K562 (cell line): Measurements from ENCODE around the gene PHF10. TPM values are rescaled to one million over a fixed set of nuclear protein-coding genes. Genes with fewer than 3 reads are reported as not detected.

Source experiments
- ATAC-seq: fragments of 200-7000 bp; cut with Tn5 transposase; 3 replicates; pipeline ENCODE4 v1.9.1; 2020; ENCODE audit warnings: moderate library complexity
- BruUV-seq: library from RNA; stranded (reverse); fragments of 400-500 nt; replicated peaks from 2 replicates; lab custom pipeline; 2021; lab: Mats Ljungman, UMichigan
- CTCF ChIA-PET: fragments of 300-600 bp; formaldehyde crosslinking; extraction: SDS; loops from one replicate; lab custom pipeline; 2021; ENCODE audit warnings: low intra/inter-chr PET ratio; lab: Yijun Ruan, JAX
- POLR2A ChIA-PET: fragments of 300-600, 350-650 bp; sonication (Branson Sonifier 250); formaldehyde crosslinking; extraction: SDS; loops from one replicate; lab custom pipeline; 2021; ENCODE audit warnings: antibody characterized with exemption, inconsistent platforms; lab: Yijun Ruan, JAX
- DNase-seq, 4 experiments: peaks; one replicate each; pipeline versions ENCODE4 v3.0.0 to v3.0.0-alpha.2; 2011 to 2018; ENCODE audit warnings: low spot score in 3 of 4, mixed read lengths in 3 of 4; ENCODE audit errors: extremely low read depth in 1 of 4
- FAIRE-seq: peaks from 2 replicates; lab custom pipeline; 2011; peaks lifted over from hg19 to GRCh38; lab: Jason Lieb, UNC
- H2AFZ ChIP-seq: 2 replicates; pipeline ENCODE4 v1.6.0; 2011; ENCODE audit warnings: low read depth, low read length, control low read depth, inconsistent platforms
- H3K27ac ChIP-seq: fragments of 200-600 bp; 3 replicates; pipeline ENCODE4 v1.8.0; 2011; ENCODE audit warnings: low read depth, mild to moderate bottlenecking, control low read depth, inconsistent platforms, low read length, moderate library complexity, mixed read lengths; ENCODE audit errors: extremely low read depth
- H3K27me3 ChIP-seq, 2 experiments: fragments of 300-600 bp in 1 of 2; 2 replicates in 1 of 2; 3 replicates in 1 of 2; pipeline versions ENCODE4 v1.6.0 to v1.8.0; 2011; ENCODE audit warnings: inconsistent platforms in 2 of 2, low read length in 2 of 2, mild to moderate bottlenecking in 1 of 2, mixed read lengths in 1 of 2, moderate library complexity in 1 of 2; ENCODE audit not compliant: control insufficient read depth in 2 of 2, insufficient read depth in 2 of 2
- H3K36me3 ChIP-seq: fragments of 300-600 bp; 3 replicates; pipeline ENCODE4 v1.8.0; 2011; ENCODE audit warnings: mild to moderate bottlenecking, low read length, inconsistent platforms; ENCODE audit not compliant: control insufficient read depth, insufficient read depth
- H3K4me1 ChIP-seq, 2 experiments: fragments of 200-600 bp in 1 of 2; replicated peaks in 1 of 2; 2 replicates in 1 of 2; 3 replicates in 1 of 2; pipeline versions ENCODE4 v1.5.1 to v1.8.0; 2011; ENCODE audit warnings: inconsistent platforms in 2 of 2, low read length in 2 of 2, mild to moderate bottlenecking in 1 of 2, mixed read lengths in 1 of 2, moderate library complexity in 1 of 2; ENCODE audit not compliant: control insufficient read depth in 2 of 2, insufficient read depth in 2 of 2
- H3K4me2 ChIP-seq: 2 replicates; pipeline ENCODE4 v1.6.1; 2011; ENCODE audit warnings: low read length, control low read depth, inconsistent platforms, mixed read lengths; ENCODE audit not compliant: insufficient read depth
- H3K4me3 ChIP-seq: fragments of 200-600 bp; sonication (generic), shearing (Covaris generic); 2 replicates; pipeline ENCODE4 v1.5.1; 2016; ENCODE audit warnings: control low read depth, inconsistent platforms
- H3K79me2 ChIP-seq: fragments of 200-600 bp; 3 replicates; pipeline ENCODE4 v1.8.0; 2011; ENCODE audit warnings: low read length, inconsistent platforms; ENCODE audit not compliant: control insufficient read depth, insufficient read depth
- H3K9ac ChIP-seq, 2 experiments: 2 replicates each; pipeline versions ENCODE4 v1.6.0 to v1.6.1; 2011; ENCODE audit warnings: low read depth in 2 of 2, low read length in 2 of 2, control low read depth in 1 of 2, inconsistent platforms in 1 of 2, mild to moderate bottlenecking in 1 of 2, mixed read lengths in 1 of 2; ENCODE audit not compliant: insufficient read depth in 1 of 2
- H3K9me1 ChIP-seq: one replicate; pipeline ENCODE4 v1.6.0; 2011; ENCODE audit warnings: inconsistent platforms, mild to moderate bottlenecking, low read length, moderate library complexity; ENCODE audit not compliant: control insufficient read depth, insufficient read depth
- H3K9me3 ChIP-seq: replicated peaks from 2 replicates; pipeline ENCODE4 v1.5.1; 2011; ENCODE audit warnings: low read depth, low read length, inconsistent platforms; ENCODE audit not compliant: control insufficient read depth, insufficient read depth
- H4K20me1 ChIP-seq: replicated peaks from 2 replicates; pipeline ENCODE4 v1.6.1; 2011; ENCODE audit warnings: low read length, inconsistent platforms, mixed read lengths; ENCODE audit not compliant: control insufficient read depth, insufficient read depth
- BCOR ChIP-seq: fragments of 450-650 bp; IDR thresholded peaks from 2 replicates; pipeline ENCODE4 v1.6.1; 2016
- CLOCK ChIP-seq: fragments of 250-450 bp; sonication (Bioruptor Pico); IDR thresholded peaks from 2 replicates; pipeline ENCODE4 v1.4.0; 2020; ENCODE audit warnings: mild to moderate bottlenecking, moderate library complexity, borderline replicate concordance
- CTBP1 ChIP-seq: fragments of 450-650 bp; IDR thresholded peaks from 2 replicates; pipeline ENCODE4 v1.6.1; 2016; ENCODE audit warnings: borderline replicate concordance
- KLF10 ChIP-seq: fragments of 250-450 bp; sonication (Bioruptor Pico); IDR thresholded peaks from 2 replicates; pipeline ENCODE4 v1.6.1; 2021; ENCODE audit warnings: matching md5 sums
- NFRKB ChIP-seq: fragments of 450-650 bp; IDR thresholded peaks from 2 replicates; pipeline ENCODE4 v1.6.1; 2016; ENCODE audit warnings: low read depth
- NRF1 ChIP-seq, 2 experiments: fragments of 450-650 bp; IDR thresholded peaks in 1 of 2; conservative IDR thresholded peaks in 1 of 2; 2 replicates each; pipeline ENCODE4 v1.6.1; 2014; ENCODE audit warnings: mild to moderate bottlenecking in 2 of 2
- POLR2G ChIP-seq: fragments of 200-400 bp; formaldehyde crosslinking; IDR thresholded peaks from 2 replicates; pipeline ENCODE4 v1.6.1; 2017; ENCODE audit warnings: low read depth, mild to moderate bottlenecking, antibody characterized with exemption, low read length, moderate library complexity
- POLR3G ChIP-seq: IDR thresholded peaks from 2 replicates; pipeline ENCODE4 v1.6.1; 2011; ENCODE audit not compliant: insufficient read length, insufficient replicate concordance; ENCODE audit errors: extremely low read depth
- RFX7 ChIP-seq: fragments of 250-450 bp; sonication (Bioruptor Pico); IDR thresholded peaks from 2 replicates; pipeline ENCODE4 v1.5.1; 2021; ENCODE audit warnings: mild to moderate bottlenecking
- SP2 ChIP-seq: IDR thresholded peaks from 2 replicates; pipeline ENCODE4 v1.6.1; 2011; ENCODE audit warnings: mild to moderate bottlenecking, low read depth, low read length, moderate library complexity; ENCODE audit not compliant: poor library complexity, severe bottlenecking; ENCODE audit errors: extremely low read depth
- U2AF2 ChIP-seq: fragments of 200-400 bp; formaldehyde crosslinking; optimal IDR thresholded peaks from 2 replicates; pipeline ENCODE3; 2017; ENCODE audit warnings: low read depth, mild to moderate bottlenecking, low read length
- ZNF121 ChIP-seq: sonication (generic); formaldehyde crosslinking; conservative IDR thresholded peaks from 2 replicates; pipeline ENCODE4 v1.8.0; 2022; ENCODE audit warnings: missing genetic modification reagents
- WGBS: fragments of 100-300 bp; shearing (Covaris generic); methylation state at CpG from one replicate; pipeline ENCODE4 v1.1.6; 2016; ENCODE audit warnings: low coverage, mixed read lengths; ENCODE audit not compliant: insufficient coverage; ENCODE audit errors: missing lambda C conversion rate; 5-methylcytosine and 5-hydroxymethylcytosine counted together
- in situ Hi-C: fragments of 300-500 bp; cut with MboI; formaldehyde crosslinking; loops from 4 replicates; pipeline ENCODE4 v1.15.0; 2018; ENCODE audit warnings: inconsistent platforms, mixed read lengths
- intact Hi-C: fragments of 100-400 bp; cut with micrococcal nuclease; formaldehyde crosslinking; loops from 2 replicates; pipeline ENCODE4 v1.14.2; 2022
- polyA plus RNA-seq, 8 experiments: library from polyadenylated mRNA; depleted of rRNA in 4 of 8; stranded (reverse) in 5 of 8; unstranded in 3 of 8; fragments of >200 nt; fragmentation: Nextera tagmentation in 2 of 8; fragmentation: Illumina TruSeq in 1 of 8; extraction: Ambion mirVana in 2 of 8; extraction: Trizol in 1 of 8; gene quantifications; 2 replicates each; pipeline versions ENCODE4 v1.2.1 to v1.2.3, GENCODE V29; 2011 to 2014; ENCODE audit warnings: inconsistent platforms in 1 of 8, missing spikeins in 1 of 8
- total RNA-seq, 7 experiments: library from RNA; depleted of rRNA in 6 of 7; stranded (reverse); fragments of >200 nt in 6 of 7; fragmentation: Illumina TruSeq in 2 of 7; extraction: Trizol in 2 of 7; gene quantifications; 2 replicates each; pipeline versions ENCODE4 v1.2.1 to v1.2.3, GENCODE V29; 2011 to 2021; ENCODE audit warnings: low replicate concordance in 1 of 7

Gene PHF10
- total and polyA plus RNA-seq, 9 of the 15 experiments (the other 6 are each of a cell fraction or from before 2014, with no cell fraction given) = 23.9 to 88.9 (median 46.0) TPM

GRCh38 chr6:169763881-169764280, 39.6 kb upstream of the PHF10 start (continued):
- TF ChIP-seq NRF1 (conservative IDR thresholded peaks at IDR 0.05 in 1 of 2, IDR thresholded peaks at IDR 0.05 in 1 of 2) = no peak
- no peak for TF ChIP-seq BCOR
- no peak for TF ChIP-seq KLF10 (CRISPR knock-in tag)
- no peak for TF ChIP-seq POLR3G

DNA sequence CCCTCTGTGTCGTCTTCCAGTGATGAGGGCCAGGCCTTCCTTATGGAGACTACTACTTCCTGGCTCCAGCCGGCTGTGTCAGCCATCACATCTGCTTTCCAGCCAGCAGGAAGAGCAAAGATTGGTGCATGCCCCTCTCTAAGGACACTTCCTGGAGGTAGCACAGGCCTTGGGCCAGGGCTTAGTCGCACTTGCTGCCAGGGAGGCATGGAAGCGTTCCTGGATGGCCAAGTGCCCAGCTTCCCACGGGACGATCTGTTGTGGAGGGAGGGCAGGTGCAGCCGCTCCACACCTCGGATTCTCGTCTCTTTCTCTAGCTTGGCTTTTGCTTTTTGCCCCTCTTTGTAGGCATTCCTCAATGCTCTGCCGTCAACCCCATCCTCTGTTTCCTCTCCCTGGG, 39.0 kb upstream of the PHF10 start:
- no peaks in the 10 kb centered on the region for H3K9me1 ChIP-seq
- H3K4me1 ChIP-seq = no peaks in the 10 kb centered on the region
- no peaks in the 10 kb centered on the region for H3K9me3 ChIP-seq
- 78% methylated on average over 9 of the region's 10 CpGs for WGBS
- DNase-seq (no peak), ATAC-seq (no peak), FAIRE-seq (no peak)
- H3K36me3 ChIP-seq = peaks cover 70% of the 10 kb centered on the region
- intact Hi-C loops (no loop called here), in situ Hi-C loops (no loop called here)
- no peak overlapping the region for H3K27ac ChIP-seq
- H2AFZ ChIP-seq = no peak overlapping the region
- no peaks in the 10 kb centered on the region for H3K27me3 ChIP-seq
- H3K4me2 ChIP-seq = no peak overlapping the region
- H3K4me3 ChIP-seq = no peak overlapping the region
- H4K20me1 ChIP-seq = no peaks in the 10 kb centered on the region
- H3K9ac ChIP-seq = peak overlapping the region in 1 of 2 experiments; percentile 33; a peak in 2 of 4 replicates
- ChIA-PET CTCF (no interaction called here), POLR2A (interaction anchor here (0.7 to 1.4 kb wide), 4 partner anchors 10 to 12 kb away, joined by 4 read pairs; partner anchors contain the start of genes DYNLT2 and ERMARD)
- H3K79me2 ChIP-seq = no peaks in the 10 kb centered on the region
- TF ChIP-seq NFRKB (no peak), POLR2G (no peak), U2AF2 (no peak), CLOCK (CRISPR knock-in tag) (no peak), SP2 (no peak), RFX7 (no peak), ZNF121 (CRISPR knock-in tag) (no peak), CTBP1 (no peak)
- BruUV-seq = no TSS peak
